HepG2 (cell line): ENCODE data around the gene ACP2. TPM values are rescaled to one million over a fixed set of nuclear protein-coding genes. Genes with fewer than 3 reads are reported as not detected.

Experiments used
- FLYWCH1 ChIP-seq: sonication (generic); formaldehyde crosslinking; IDR thresholded peaks from 2 replicates; pipeline ENCODE4 v1.8.1; 2023; ENCODE audit warnings: mild to moderate bottlenecking, missing genetic modification reagents
- NFE2 ChIP-seq: sonication (generic); formaldehyde crosslinking; IDR thresholded peaks from 2 replicates; pipeline ENCODE4 v1.4.0; 2020; ENCODE audit warnings: missing genetic modification reagents
- NFE2L1 ChIP-seq: sonication (generic); formaldehyde crosslinking; IDR thresholded peaks from 2 replicates; pipeline ENCODE4 v1.4.0; 2020; ENCODE audit warnings: missing genetic modification reagents, mild to moderate bottlenecking, borderline replicate concordance
- PHF8 ChIP-seq: sonication (generic); formaldehyde crosslinking; IDR thresholded peaks from 2 replicates; pipeline ENCODE4 v1.5.0; 2020; ENCODE audit warnings: missing genetic modification reagents
- TFAP4 ChIP-seq: sonication (generic); IDR thresholded peaks from 2 replicates; pipeline ENCODE4 v1.6.1; 2016; ENCODE audit warnings: low read depth, borderline replicate concordance
- USF2 ChIP-seq, 2 experiments: sonication (generic) in 1 of 2; formaldehyde crosslinking in 1 of 2; IDR thresholded peaks; 2 replicates each; pipeline versions ENCODE4 v1.5.1 to v1.6.1; 2011 to 2020; ENCODE audit warnings: borderline replicate concordance in 1 of 2, low read depth in 1 of 2, low read length in 1 of 2, mild to moderate bottlenecking in 1 of 2, missing genetic modification reagents in 1 of 2, moderate library complexity in 1 of 2
- YEATS2 ChIP-seq: sonication (generic); formaldehyde crosslinking; IDR thresholded peaks from 2 replicates; pipeline ENCODE4 v1.4.0; 2020; ENCODE audit warnings: missing genetic modification reagents, borderline replicate concordance
- ZFP36 ChIP-seq: fragments of 150-350 bp; IDR thresholded peaks from 2 replicates; pipeline ENCODE4 v1.6.1; 2018; ENCODE audit warnings: borderline replicate concordance, low read length, low read depth; ENCODE audit not compliant: partially characterized antibody
- ZNF232 ChIP-seq: sonication (generic); formaldehyde crosslinking; IDR thresholded peaks from 2 replicates; pipeline ENCODE4 v1.4.0; 2020; ENCODE audit warnings: missing genetic modification reagents, borderline replicate concordance
- ZNF34 ChIP-seq: sonication (generic); formaldehyde crosslinking; IDR thresholded peaks from 2 replicates; pipeline ENCODE4 v1.4.0; 2020; ENCODE audit warnings: mild to moderate bottlenecking, missing genetic modification reagents, borderline replicate concordance
- ZNF382 ChIP-seq: sonication (generic); formaldehyde crosslinking; IDR thresholded peaks from 2 replicates; pipeline ENCODE4 v1.5.0; 2020; ENCODE audit warnings: missing genetic modification reagents, mild to moderate bottlenecking, borderline replicate concordance
- ZNF407 ChIP-seq: sonication (generic); formaldehyde crosslinking; IDR thresholded peaks from one replicate; pipeline ENCODE4 v1.5.1; 2020; ENCODE audit warnings: mild to moderate bottlenecking, missing genetic modification reagents; ENCODE audit errors: not compliant biosample characterization
- ZNF556 ChIP-seq: sonication (generic); formaldehyde crosslinking; IDR thresholded peaks from 2 replicates; pipeline ENCODE4 v1.4.0; 2020; ENCODE audit warnings: mild to moderate bottlenecking, missing genetic modification reagents, borderline replicate concordance
- ZNF563 ChIP-seq: sonication (generic); formaldehyde crosslinking; IDR thresholded peaks from 2 replicates; pipeline ENCODE4 v1.8.0; 2022; ENCODE audit warnings: mild to moderate bottlenecking, moderate library complexity, missing genetic modification reagents
- ZNF616 ChIP-seq: sonication (generic); formaldehyde crosslinking; IDR thresholded peaks from 2 replicates; pipeline ENCODE4 v1.5.0; 2020; ENCODE audit warnings: low read depth, mild to moderate bottlenecking, missing genetic modification reagents
- ZSCAN12 ChIP-seq: sonication (generic); formaldehyde crosslinking; IDR thresholded peaks from 2 replicates; pipeline ENCODE4 v1.9.0; 2021; ENCODE audit warnings: mild to moderate bottlenecking, missing genetic modification reagents
- ZSCAN22 ChIP-seq: sonication (generic); formaldehyde crosslinking; IDR thresholded peaks from 2 replicates; pipeline ENCODE4 v1.4.0; 2020; ENCODE audit warnings: mild to moderate bottlenecking, missing genetic modification reagents
- polyA plus RNA-seq, 8 experiments: library from polyadenylated mRNA; depleted of rRNA in 3 of 8; stranded (reverse) in 7 of 8; unstranded in 1 of 8; fragments of >200 nt; fragmentation: Illumina TruSeq in 4 of 8; extraction: Trizol in 4 of 8; gene quantifications; 2 replicates each; pipeline versions ENCODE4 v1.2.1 to v1.2.3, GENCODE V29; 2011 to 2016; ENCODE audit warnings: low read depth in 4 of 8, missing spikeins in 1 of 8, mixed read lengths in 1 of 8; ENCODE audit not compliant: insufficient read depth in 1 of 8
- total RNA-seq, 5 experiments: library from RNA; depleted of rRNA; stranded (reverse); fragments of >200 nt; fragmentation: Illumina TruSeq; extraction: Trizol; gene quantifications; 2 replicates each; pipeline ENCODE4 v1.2.3, GENCODE V29; 2016; ENCODE audit warnings: low read depth in 1 of 5

Gene ACP2
- total and polyA plus RNA-seq, 2 of the 13 experiments (the other 11 are each of a cell fraction or from before 2014, with no cell fraction given) = 17.7 to 20.2 TPM

- TF ChIP-seq ZNF407 (CRISPR knock-in tag) (no peak), NFE2 (CRISPR knock-in tag) (no peak), PHF8 (peak; percentile 43; the same call in 1 of the 2 replicates), ZSCAN22 (CRISPR knock-in tag) (no peak), ZNF616 (CRISPR knock-in tag) (no peak), NFE2L1 (CRISPR knock-in tag) (no peak), ZNF556 (CRISPR knock-in tag) (peak; percentile 50; the same call in 1 of the 2 replicates), YEATS2 (CRISPR knock-in tag) (peak; percentile 43; the same call in 1 of the 2 replicates), TFAP4 (no peak), ZNF34 (CRISPR knock-in tag) (no peak), ZNF563 (CRISPR knock-in tag) (no peak), ZFP36 (no peak), USF2 (IDR thresholded peaks at IDR 0.05; ENCODE audit: low read depth, low read length) (no peak), USF2 (CRISPR knock-in tag; IDR thresholded peaks at IDR 0.05; ENCODE audit: borderline replicate concordance) (no peak), ZNF382 (CRISPR knock-in tag) (no peak), ZSCAN12 (CRISPR knock-in tag) (no peak), FLYWCH1 (CRISPR knock-in tag) (no peak), ZNF232 (CRISPR knock-in tag) (no peak)
These were observed 9.1 kb upstream of the ACP2 start, which contains the start of gene NR1H3 (continued) for GRCh38 chr11:47257517-47258316.
